Activated CD8-positive, alpha-beta memory T cell treated with anti-CD3 and anti-CD28 coated beads for 24 hours (primary cell): Measurements from ENCODE around the gene CKB.

Source experiments
- DNase-seq: peaks from one replicate; pipeline ENCODE4 v3.0.0-alpha.2; 2020

CKB gene

DNA sequence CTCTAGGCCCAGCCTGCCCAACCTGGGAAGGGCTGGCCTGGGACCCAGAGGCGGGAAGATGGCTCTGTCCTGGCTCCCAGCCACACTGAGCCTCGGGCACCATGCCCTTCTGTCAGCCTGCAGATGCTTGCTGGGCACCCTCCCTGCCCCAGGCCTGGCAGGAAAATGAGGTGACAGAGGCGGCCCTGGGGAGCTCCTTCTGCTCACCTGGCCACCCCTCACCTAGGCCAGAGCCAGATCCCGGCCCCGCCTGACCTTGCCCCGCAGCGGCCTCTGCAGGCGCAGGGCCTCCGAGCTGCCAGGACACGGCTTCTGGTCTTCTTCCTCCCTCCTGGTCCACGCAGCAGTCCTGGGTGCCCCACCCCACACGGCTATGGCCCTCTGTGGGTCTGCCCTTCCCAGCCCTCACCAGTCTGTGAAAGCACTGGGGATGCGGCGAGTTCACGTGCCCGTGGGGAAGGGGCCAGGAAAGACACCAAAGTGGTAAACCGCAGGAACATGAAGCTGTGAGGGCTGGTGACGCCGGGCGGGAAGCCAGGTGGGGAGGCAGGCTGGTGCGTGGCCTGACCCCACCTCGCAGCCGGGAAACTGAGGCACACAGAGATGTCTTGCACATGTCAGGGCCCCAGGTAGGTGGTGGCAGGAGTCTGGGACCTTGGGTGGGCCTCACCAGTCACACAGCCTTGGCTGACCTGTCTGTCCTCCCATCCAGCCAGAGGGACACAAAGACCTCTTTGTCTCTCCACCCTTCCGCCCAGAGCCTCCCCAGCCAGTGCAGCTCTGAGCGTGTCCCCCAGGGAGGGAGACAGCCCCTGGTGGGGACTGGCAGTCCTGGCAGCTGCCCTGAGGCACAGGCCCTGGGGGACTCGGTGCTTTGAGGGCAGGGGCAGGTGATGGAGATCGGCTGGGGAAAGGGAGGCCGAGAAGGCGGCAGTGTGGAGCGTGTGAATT lies 27.0 kb upstream of the CKB start:
- no peak for DNase-seq

DNA sequence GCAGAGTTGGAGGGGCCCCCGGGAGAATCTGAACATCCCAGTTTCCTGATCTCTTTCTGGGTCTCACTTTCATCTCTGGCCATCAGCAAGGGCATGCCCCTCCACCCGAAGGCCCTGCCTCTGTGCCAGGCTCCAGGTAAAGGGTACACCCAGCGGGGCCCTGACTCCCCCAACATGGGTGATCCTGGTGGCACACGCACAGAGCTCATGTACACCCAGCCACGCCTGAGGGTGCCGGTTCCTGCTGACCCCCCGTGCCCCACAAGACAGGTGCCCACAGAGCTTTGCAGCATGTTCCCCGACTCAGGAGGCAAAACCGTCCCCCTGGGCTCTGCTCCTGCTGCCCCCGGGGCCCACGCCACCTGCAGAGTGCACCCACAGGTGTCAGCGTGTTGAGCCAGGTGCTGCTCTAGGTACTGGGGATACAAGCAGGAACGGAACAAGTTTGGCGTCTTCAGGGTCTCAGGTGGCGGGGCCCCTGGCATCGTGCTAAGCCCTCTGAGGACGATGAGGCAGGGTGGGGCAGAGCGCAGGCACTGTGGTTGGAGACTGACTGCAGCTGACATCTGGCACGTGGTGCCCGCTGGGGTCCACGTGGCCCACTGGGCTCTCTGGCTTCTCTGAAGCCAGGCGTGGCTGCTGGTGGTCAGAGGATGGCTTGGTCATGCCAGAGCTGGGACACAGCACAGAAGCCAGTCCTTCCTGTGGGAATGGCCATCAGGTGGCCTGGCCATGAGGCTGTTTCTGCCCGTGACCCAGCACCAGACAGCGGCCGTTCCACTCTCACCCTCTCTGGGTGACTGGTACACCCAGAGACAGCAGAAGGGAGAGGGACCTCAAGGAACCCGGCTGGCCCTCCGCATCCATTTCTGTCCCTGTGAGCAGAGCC lies 26.1 kb upstream of the CKB start:
- DNase-seq, result no peak

DNA sequence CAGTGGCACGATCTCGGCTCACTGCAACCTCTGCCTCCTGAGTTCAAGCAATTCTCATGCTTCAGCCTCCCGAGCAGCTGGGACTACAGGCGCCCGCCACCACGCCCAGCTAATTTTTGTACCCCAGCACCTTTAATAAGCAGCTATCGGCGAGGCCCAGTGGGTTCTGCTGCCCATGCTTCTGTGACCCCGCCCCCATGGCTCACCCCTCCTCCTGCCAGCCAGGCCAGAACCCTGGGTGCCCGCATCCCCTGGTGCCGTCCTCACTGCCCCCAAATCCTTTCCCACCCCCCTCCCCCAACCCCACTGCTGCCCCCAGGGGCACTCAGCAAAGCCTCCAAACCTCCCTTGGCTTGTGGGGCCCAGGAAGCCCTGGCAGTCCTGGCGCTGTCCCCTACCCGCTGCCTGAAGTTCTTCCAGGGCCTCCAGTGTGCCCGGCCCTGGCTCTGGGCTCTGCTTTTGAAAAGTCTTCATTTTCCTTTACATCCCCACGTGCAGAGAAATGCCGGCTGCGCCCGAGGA lies 25.4 kb upstream of the CKB start:
- DNase-seq, result no peak

DNA sequence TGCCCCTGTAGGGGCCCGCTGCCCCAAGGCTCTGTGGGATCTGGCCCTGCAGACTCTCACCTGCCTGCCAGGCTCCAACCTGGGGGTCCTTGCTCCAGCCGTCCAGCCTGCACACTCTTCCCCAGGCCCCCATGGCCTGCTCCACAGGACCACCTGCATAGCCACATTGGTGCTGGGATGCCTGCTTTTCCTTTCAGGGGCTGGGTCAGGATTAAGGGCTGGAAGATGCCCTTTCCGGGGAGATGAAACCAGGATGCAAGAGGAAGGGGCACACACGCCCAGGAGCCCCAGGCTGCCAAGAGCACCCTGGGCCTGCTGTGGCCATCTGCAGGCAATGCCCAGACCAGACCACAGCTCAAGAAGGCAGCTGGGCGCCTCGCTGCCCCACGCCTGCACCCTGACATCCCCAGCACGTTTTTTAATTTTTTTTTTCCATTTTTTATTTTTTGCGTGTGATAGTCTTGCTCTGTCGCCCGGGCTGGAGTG lies 24.9 kb upstream of the CKB start:
- DNase-seq, result no peak

DNA sequence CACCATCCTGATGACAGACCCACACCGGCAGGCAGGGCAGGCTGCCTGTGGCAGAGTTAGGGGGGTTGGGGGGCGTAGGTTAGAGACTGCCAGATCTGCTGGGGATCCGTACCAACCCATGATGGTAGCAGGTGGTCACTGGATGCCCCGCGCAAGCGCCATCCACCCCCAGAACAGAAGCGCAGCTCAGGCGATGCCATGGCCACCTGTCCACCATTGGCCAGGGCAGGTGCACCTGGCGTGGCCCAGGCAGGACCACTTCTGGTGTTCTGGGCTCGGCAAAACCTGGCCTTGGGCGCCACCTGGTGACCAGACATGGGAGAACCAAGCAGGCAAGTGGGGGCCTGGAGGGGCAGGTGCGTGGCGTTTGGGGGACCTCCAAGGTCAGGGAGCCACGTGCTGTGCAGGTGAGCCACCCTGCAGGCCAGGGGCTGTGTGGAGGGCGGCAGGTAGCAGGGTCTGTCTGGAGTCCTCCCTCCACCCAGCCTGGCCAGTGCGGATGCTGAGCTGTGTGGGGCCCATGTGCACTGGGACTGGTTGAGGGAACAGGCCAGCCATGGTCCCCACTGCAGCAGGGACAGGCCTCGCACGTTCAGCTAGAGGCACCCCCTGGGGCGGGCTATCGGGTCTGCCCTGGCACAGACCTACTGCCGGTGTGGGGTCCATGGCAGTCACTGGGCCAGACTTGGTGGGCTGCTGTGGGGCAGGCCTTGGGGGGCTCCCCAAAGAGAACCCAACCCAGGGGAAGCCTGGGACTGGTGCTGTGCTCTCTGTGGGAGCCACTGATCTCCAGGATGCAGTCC lies 24.2 kb upstream of the CKB start:
- DNase-seq, result peak; percentile 93

DNA sequence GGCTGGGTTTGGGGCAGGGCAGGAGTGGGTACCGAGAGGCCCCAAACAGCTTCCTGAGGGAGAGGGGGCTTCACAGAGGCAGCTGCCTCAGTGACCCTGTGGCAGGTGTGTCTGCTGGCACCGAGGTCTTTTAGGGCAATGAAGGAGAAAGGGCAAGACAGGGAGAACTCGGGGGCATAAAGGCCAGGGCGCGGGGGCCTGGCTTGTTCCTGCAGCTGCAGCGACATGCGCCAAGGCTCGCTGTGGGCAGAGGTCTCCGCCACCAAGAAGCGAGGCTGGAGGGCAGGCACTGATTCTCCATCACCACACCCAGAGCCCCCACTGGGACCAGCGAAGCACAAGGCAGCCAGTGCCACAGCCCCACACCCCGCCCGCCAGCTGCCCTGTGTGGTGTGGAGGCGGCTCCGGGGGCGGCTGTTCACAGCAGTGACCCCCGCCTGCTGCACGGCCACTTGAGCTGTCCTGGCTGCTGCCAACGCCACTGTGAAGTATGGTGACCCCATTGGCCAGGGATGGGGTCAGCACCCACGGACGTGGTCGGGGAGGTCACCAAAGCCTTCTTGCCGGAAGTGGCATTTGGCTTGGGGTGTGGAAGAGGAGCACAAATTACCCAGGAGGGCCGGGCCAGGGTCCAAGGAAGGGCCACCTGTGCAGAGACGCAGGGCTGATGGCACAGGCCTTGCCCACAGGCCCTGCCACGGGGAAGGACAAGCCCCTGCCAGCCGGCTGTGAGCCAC lies 23.5 kb upstream of the CKB start:
- DNase-seq, result no peak

DNA sequence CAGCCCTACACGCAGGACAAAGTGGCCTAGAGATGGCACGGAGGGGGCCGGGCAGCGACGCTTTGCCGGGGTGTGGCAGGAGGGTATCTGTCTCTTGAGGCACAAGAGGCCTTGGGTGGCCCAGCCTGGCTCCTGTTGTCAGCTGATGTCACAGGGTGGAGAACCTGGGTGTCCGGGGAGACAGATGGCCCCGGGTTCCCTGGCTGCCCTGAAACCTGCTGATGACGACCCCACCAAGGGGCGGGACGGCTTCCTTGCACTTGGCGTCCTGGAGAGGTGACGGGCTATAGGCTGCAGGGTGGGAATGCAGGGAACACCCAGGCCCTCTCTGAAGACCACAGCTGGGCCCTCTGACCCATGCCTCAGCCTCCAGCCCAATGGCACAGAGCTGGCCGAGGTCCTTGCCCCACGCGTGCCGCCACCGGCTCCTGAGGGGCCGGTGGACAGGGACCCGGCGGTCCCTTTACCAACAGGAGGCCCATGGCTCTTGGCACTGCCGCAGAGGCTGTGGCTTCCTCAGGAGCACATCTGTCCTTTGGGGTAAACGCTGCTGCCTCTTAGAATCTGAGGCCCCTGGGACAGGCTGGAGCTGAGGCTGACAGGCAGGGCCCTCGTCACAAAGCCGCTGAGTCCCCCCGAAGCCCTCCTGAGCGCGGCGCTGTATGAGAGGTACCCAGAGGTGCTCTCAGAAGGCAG lies 22.7 kb upstream of the CKB start:
- no peak for DNase-seq

DNA sequence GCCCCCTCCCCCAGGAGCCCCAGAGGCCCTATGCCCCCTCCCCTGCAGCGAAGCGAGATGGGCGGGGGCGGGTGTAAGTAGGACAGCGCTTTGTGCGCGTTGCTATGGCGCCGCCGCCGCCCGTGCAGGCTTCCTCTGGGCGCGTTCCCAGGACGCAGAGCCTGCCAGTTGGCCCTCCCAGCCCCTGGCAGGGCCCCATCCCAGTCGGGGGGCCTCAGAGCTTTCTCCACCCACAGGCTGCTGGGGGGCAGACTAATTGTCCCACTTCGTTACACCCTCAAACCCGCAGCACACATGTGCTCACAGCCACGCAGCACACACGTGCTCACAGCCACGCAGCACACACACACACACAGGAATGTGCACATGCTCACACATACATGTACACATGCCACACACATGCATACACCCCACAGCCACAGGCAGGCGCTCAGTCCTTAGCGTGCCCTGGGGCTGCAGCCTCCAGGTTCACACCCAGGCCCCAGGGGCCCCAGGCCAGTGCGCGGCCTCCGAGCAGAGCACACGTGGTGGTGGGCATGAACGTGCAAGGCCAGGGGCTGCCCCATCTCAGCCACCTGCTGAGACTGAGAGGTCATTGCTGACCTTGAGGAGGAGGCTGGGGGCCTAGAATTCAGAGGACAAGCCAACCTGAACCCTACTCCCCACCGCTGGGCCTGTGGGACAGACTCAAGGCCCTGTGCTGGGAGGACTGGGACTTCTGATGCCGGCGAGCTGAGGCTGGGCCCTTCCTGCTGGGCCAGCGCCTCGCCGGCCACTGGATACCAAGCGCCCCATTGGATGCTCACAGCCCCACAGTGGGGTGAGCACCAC lies 22.0 kb upstream of the CKB start:
- no peak for DNase-seq

DNA sequence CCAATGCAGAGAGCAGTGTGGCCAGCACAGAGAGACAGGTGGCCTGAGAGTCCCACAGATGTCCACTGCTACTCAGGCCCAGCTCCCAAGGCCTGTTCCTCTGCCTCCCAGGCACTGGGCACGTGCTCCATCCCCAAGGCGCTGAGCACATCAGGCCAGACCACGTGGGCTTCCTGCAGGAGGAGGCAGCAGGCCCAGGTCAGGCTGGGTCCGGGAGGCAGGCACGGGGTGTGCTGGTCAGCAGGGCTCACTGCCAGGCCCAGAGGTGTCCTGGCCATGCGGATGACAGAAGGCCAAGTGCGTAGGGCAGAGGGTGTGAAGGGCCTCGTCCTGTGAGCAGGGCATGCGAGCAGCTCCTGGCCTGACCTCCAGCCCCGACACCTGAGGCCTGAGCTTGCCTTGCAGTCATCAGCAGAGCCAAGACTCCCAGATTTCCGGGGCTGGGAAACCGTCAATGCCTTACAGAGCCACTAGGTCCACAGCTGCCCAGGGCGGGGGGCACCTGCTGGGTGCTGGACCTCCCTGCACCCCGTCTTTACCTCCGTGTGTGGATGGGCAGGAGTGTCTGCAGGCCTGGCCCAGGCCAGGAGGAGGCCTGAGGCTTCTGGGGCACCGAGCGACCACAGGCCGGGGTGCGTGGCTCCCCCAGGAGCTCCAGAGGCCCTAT lies 21.2 kb upstream of the CKB start:
- no peak for DNase-seq

DNA sequence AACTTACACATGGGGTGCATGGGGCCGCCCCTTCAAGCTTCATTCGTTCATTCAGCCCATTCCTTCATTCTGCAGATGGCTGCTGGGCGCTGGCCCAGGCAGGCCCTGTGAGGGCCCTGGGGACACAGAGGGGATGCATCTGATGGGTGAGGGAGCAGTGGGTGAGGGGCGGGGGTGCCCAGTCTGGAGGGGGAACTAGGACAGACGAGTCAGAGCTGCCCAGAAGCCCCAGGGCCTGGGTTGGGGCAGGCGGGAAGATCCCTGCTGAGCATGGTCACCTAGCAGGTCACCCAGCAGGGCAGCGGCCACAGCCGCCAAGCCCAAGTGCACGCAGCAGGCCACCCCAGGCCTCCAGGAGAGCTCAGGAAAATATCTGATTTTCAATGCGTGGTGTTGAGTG lies 20.5 kb upstream of the CKB start:
- DNase-seq, result no peak

DNA sequence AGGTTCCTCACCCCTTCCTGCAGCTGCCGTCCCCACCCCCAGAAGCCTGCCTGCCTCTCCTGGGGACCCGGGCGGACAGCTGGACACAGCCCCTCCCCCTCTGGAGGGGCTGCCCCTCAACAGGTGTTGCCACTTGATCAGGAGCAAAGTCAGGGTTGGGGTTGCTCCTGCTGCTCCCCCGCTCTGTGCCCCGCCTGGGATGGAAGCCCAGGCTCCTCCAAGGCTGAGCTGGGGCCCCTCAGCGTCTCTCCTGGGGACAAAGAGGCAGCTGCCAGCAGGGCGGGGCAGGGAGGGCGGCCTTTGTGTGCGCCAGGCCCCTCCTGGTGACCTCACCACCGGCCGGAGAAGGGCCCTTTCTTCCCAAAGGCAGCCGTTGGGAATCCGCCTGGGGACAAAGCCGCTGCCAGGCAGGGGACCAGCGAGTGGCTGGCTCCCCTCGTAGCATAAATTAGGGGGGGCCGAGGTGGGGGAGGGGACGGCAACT lies 20.0 kb upstream of the CKB start:
- no peak for DNase-seq

DNA sequence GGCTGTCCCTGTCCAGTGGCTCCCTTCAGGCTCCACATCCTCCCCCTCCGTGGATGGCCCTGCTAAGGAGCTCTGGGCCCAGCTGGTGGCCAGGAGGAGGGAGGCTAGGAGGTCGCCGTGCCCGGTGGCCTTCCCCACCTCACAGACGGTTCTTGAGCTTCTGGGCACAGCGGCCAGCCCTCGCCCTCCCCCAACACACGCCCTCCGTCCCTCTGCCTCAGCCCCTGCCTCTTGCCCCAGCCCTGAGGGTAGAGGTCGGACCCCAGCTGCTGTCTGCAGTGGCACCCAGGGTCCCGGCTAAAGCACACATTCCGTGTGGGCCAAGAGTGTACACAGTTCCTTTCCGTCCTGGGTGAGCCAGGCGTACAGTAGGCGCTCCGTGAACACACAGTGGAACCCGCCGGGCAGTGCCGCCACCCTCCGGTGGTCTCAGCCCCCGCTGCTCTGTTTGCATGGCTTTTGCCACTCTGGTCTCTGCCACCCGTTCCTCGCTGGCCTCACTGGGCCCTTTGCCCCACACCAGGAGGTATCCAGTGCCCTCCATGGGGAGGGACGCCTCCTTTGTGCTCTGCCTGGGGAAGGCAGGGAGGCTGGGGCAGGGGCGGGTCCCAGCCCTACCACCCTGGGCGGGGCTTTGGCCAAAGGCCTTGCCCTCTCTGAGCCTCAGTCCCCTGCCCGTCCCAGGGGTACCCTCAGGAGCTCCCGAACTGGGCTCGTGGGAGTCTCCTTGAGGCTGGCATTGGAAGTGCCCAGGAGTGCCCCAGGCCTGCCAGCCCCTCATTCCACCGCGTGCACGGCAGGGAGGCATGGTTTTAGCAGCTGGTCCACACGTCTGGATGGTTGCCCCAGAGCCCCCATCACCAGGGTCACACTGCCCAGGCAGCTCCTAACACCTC lies 19.3 kb upstream of the CKB start:
- DNase-seq, result no peak

DNA sequence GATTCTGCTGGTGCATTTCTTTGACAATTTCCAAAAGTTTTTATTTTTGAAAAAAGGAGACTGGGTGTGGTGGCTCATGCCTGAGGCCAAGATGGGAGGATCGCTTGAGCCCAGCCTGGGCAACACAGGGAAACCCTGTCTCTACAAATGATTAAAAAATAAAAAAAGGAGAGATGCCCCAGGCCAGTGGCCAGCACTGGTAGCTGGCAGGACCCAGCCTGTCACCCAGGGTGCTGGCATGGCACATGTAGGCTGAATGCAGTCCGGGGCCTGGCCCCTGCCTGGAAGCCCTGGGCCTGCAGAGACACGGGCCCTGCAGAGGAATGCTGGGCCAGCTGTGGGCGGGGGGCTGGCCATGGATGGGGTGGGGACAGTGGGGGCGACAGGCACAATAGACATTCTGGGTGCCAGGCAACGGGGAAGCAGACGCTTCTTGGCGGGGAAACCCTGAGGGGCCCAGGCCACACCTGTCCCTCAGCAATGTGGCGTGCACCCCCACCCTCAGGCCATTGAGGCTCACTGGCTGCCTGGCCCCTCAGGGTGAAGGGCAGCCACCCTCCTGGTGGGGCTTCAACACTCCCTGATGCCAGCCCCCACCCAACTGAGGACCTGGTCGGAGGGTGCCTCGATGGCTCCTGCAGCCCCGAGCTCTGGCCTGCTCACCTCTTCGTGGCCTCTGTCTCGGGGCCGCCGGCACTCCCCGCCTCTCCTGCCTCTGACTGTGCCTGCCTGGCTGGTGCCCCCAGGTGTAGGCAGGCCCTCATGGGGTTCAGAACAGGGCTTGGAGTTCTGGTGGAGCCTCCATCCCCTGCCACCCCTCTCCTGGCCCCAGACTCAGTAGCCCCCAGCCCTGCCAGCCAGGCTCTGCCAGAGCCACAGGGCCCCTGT lies 18.4 kb upstream of the CKB start:
- no peak for DNase-seq

DNA sequence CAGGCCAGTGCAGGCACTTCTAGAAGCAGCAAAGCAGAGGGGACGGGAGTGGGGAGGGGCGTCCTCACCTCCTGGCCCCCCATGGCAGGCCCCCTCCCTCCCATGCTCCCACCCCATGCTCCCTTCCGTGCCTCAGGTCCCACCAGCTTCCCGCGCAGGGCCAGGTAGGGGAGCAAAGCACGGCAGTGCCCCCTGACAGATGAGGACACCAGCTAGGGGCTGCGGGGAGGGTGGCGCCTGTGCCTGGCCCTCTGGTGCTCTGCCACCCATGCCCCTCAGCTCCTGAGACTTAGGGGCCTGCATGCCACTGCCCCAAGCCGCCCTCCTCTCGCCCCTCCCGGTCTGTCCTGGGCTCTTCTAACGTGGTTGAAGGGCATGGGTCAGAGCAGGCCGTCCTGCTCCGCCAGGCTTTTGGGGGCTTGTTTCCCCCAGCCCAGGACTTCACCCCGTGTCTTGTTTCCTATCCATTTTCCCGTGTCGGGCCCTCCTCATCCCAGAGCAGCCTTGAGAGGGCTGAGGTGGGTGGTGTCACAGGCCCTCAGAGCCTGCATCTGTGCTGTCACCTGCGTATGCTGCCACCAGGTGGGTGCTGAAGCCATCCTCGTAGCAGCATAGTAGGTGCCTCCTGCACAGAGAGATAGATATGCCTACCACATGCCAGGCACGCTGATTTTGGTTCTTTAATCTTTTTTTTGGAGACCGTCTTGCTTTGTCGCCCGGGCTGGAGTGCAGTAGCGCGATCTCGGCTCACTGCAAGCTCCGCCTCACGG lies 16.6 kb upstream of the CKB start:
- DNase-seq, result no peak

DNA sequence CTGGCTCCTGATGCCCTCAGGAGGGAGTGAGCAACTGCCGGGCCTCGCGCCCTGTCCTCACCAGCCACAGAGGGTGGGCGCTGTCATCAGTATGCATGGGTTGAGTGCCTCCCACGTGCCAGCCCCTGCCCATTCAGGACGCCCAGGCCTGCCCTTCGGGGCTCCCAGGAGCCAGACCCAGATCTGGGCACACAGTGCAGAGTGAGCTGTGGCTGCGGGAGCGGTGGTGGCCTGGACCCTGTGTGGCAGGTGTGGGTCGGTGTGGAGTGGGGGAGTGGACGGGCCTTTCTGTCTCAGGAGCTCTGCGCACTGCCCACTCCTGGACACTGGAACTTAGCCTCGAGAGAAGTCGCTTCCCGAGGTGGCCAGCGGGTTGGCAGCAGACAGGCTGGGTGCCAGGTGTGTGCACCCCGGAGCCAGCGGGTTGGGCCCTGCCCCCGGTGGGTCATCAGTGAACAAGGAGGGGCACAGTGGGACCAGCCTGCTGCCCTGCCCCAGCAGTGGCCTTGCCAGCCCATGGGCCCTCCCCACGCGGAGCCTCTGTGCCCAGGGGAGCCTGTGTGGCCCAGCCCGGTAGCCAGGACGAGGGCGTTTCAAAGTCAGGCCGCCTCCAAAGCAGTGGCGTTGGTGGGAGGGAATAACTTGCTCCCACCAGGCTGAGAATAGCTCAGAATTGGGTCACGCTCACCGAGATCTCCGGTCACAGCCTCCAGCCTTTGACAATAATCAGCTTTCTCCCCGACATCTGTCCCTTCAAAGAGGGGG lies 15.8 kb upstream of the CKB start:
- no peak for DNase-seq
